ENCODE data around the gene TROAP.
"Not testable (repeated sequence)": the region's sequence is repeated elsewhere in the genome, so short reads cannot be mapped to it uniquely, and the experiment has no call there.

The TROAP gene

GRCh38 chr12:49370539-49370938 lies 47.5 kb downstream of the TROAP start:
- Histone ChIP-seq H3K27ac (ENCODE audit: low read depth, low read length, severe bottlenecking) (no peak overlapping the region), H3K4me3 (ENCODE audit: extremely low read depth, insufficient read depth, low read length, poor library complexity, severe bottlenecking) (no peak overlapping the region), H3K9me3 (ENCODE audit: control insufficient read depth, low read length) (no peaks in the 10 kb centered on the region), H3K4me1 (ENCODE audit: control insufficient read depth, insufficient read depth, low read length, poor library complexity, severe bottlenecking) (no peaks in the 10 kb centered on the region), H3K36me3 (ENCODE audit: control insufficient read depth, insufficient read depth, low read length) (peaks cover 30% of the 10 kb centered on the region)
- WGBS, 2 experiments (ENCODE audit: insufficient coverage in 2 of 2) = 100% methylated on average over 2 to 3 of the region's 6 CpGs

GRCh38 chr12:49375406-49375805 lies 52.4 kb downstream of the TROAP start:
- Histone ChIP-seq H3K9me3 (ENCODE audit: control insufficient read depth, low read length) (no peaks in the 10 kb centered on the region), H3K4me1 (ENCODE audit: control insufficient read depth, insufficient read depth, low read length, poor library complexity, severe bottlenecking) (no peaks in the 10 kb centered on the region), H3K36me3 (ENCODE audit: control insufficient read depth, insufficient read depth, low read length) (peaks cover 37% of the 10 kb centered on the region), H3K27ac (ENCODE audit: low read depth, low read length, severe bottlenecking) (no peak overlapping the region), H3K4me3 (ENCODE audit: extremely low read depth, insufficient read depth, low read length, poor library complexity, severe bottlenecking) (no peak overlapping the region)
- WGBS, 2 experiments (ENCODE audit: insufficient coverage in 2 of 2) = 89 to 100% methylated on average over 1 of the region's 1 CpG

DNA sequence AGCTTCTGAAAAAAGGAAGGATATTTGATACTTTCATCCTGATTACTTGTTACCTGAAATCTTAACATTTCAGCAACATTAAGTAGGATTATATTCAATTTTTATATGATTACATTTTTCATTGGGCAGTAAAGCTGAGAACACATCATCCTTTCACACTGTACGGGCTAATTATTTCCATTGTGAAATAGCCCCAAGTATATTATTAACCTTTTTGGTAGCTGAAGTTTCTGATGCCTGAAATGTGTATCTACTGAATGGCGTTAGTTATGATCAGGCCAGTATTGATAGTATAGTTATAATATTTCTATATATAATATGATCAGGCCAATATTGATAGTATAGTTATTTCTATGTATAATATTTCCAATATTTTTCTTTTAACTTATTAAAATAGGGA lies 54.3 kb downstream of the TROAP start:
- Histone ChIP-seq H3K9me3 (ENCODE audit: control insufficient read depth, low read length) (no peaks in the 10 kb centered on the region), H3K27ac (ENCODE audit: low read depth, low read length, severe bottlenecking) (no peak overlapping the region), H3K36me3 (ENCODE audit: control insufficient read depth, insufficient read depth, low read length) (peaks cover 27% of the 10 kb centered on the region), H3K4me3 (ENCODE audit: extremely low read depth, insufficient read depth, low read length, poor library complexity, severe bottlenecking) (no peak overlapping the region), H3K4me1 (ENCODE audit: control insufficient read depth, insufficient read depth, low read length, poor library complexity, severe bottlenecking) (no peaks in the 10 kb centered on the region)
- WGBS, 2 experiments (ENCODE audit: insufficient coverage in 2 of 2) = no CpG with 5 or more reads among the region's 2 CpGs

- H3K27ac ChIP-seq (ENCODE audit: low read depth, low read length, severe bottlenecking); H3K4me1 ChIP-seq (ENCODE audit: control insufficient read depth, insufficient read depth, low read length, poor library complexity, severe bottlenecking); H3K36me3 ChIP-seq (ENCODE audit: control insufficient read depth, insufficient read depth, low read length); H3K4me3 ChIP-seq (ENCODE audit: extremely low read depth, insufficient read depth, low read length, poor library complexity, severe bottlenecking); H3K9me3 ChIP-seq (ENCODE audit: control insufficient read depth, low read length): not testable (repeated sequence)
- 91 to 94% methylated on average over 6 of the region's 9 CpGs for WGBS, 2 experiments (ENCODE audit: insufficient coverage in 2 of 2)
Measured at GRCh38 chr12:49380184-49380583, 57.1 kb downstream of the TROAP start.
